SK-N-SH (cell line): ENCODE results near the gene CEP112. TPM values are rescaled to one million over a fixed set of nuclear protein-coding genes. Genes with fewer than 3 reads are reported as not detected.

ENCODE experiments used
- CTCF ChIA-PET: fragments of 300-600, 350-600 bp; formaldehyde crosslinking; extraction: SDS; loops from one replicate; lab custom pipeline; 2021; lab: Yijun Ruan, JAX
- POLR2A ChIA-PET: fragments of 350-600 bp; sonication (Branson Sonifier 250); formaldehyde crosslinking; extraction: SDS; loops from one replicate; lab custom pipeline; 2020; ENCODE audit warnings: antibody characterized with exemption, inconsistent platforms; lab: Yijun Ruan, JAX
- DNase-seq: peaks from one replicate; pipeline ENCODE4 v3.0.0; 2012
- H2AFZ ChIP-seq: fragments of 200-600 bp; sonication (generic); 2 replicates; pipeline ENCODE4 v1.8.1; 2016; ENCODE audit warnings: antibody characterized with exemption, mild to moderate bottlenecking, low read depth
- H3F3A ChIP-seq: fragments of 200-600 bp; sonication (generic); replicated peaks from 2 replicates; pipeline ENCODE3; 2016; ENCODE audit warnings: antibody characterized with exemption, mild to moderate bottlenecking; ENCODE audit not compliant: insufficient read depth
- H3K27ac ChIP-seq, 2 experiments: fragments of 200-500 bp in 1 of 2; fragments of 200-600 bp in 1 of 2; sonication (Bioruptor generic) in 1 of 2; sonication (generic), shearing (Covaris generic) in 1 of 2; 2 replicates each; pipeline versions ENCODE4 v1.5.1 to v1.6.1; 2014 to 2016; ENCODE audit warnings: low read depth in 2 of 2, inconsistent platforms in 1 of 2, low read length in 1 of 2, mild to moderate bottlenecking in 1 of 2, mixed read lengths in 1 of 2
- H3K27me3 ChIP-seq: fragments of 200-600 bp; sonication (generic), shearing (Covaris generic); 2 replicates; pipeline ENCODE4 v1.6.1; 2016; ENCODE audit warnings: mixed run types; ENCODE audit not compliant: insufficient read depth
- H3K36me3 ChIP-seq, 2 experiments: fragments of 200-500 bp in 1 of 2; fragments of 200-600 bp in 1 of 2; sonication (Bioruptor generic) in 1 of 2; sonication (generic) in 1 of 2; replicated peaks in 1 of 2; 2 replicates each; pipeline versions ENCODE3 to v1.5.1; 2014 to 2016; ENCODE audit warnings: low read length in 1 of 2, mild to moderate bottlenecking in 1 of 2; ENCODE audit not compliant: insufficient read depth in 2 of 2, control insufficient read depth in 1 of 2
- H3K4me1 ChIP-seq, 2 experiments: fragments of 200-500 bp in 1 of 2; fragments of 200-600 bp in 1 of 2; sonication (Bioruptor generic) in 1 of 2; sonication (generic), shearing (Covaris generic) in 1 of 2; 2 replicates each; pipeline versions ENCODE4 v1.5.1 to v1.6.1; 2014 to 2016; ENCODE audit warnings: low read depth in 1 of 2, low read length in 1 of 2, mixed run types in 1 of 2; ENCODE audit not compliant: insufficient read depth in 2 of 2, control insufficient read depth in 1 of 2
- H3K4me2 ChIP-seq: fragments of 200-600 bp; sonication (generic), shearing (Covaris generic); 2 replicates; pipeline ENCODE4 v1.6.1; 2017; ENCODE audit warnings: mixed run types
- H3K4me3 ChIP-seq, 2 experiments: fragments of 200-500 bp in 1 of 2; fragments of 200-600 bp in 1 of 2; sonication (Bioruptor generic) in 1 of 2; sonication (generic), shearing (Covaris generic) in 1 of 2; 2 replicates each; pipeline versions ENCODE4 v1.5.1 to v1.8.1; 2014 to 2016; ENCODE audit warnings: low read depth in 2 of 2, inconsistent platforms in 1 of 2, low read length in 1 of 2, mild to moderate bottlenecking in 1 of 2, mixed read lengths in 1 of 2, moderate library complexity in 1 of 2
- H3K79me2 ChIP-seq: fragments of 200-600 bp; sonication (generic); 2 replicates; pipeline ENCODE4 v1.8.1; 2017; ENCODE audit warnings: mild to moderate bottlenecking; ENCODE audit not compliant: insufficient read depth
- H3K9ac ChIP-seq: fragments of 200-600 bp; sonication (generic); 2 replicates; pipeline ENCODE4 v1.6.1; 2017; ENCODE audit warnings: mixed run types
- H3K9me2 ChIP-seq: fragments of 200-600 bp; sonication (generic); 2 replicates; pipeline ENCODE4 v1.6.1; 2017; ENCODE audit warnings: mixed run types
- H3K9me3 ChIP-seq: fragments of 200-600 bp; sonication (generic); 2 replicates; pipeline ENCODE4 v1.6.1; 2017; ENCODE audit warnings: mixed run types, mild to moderate bottlenecking, moderate library complexity
- H4K20me1 ChIP-seq: fragments of 200-600 bp; sonication (generic); 2 replicates; pipeline ENCODE4 v1.6.1; 2017; ENCODE audit warnings: mild to moderate bottlenecking, mixed run types; ENCODE audit not compliant: insufficient read depth
- CHD2 ChIP-seq: fragments of 150-350 bp; IDR thresholded peaks from 2 replicates; pipeline ENCODE4 v1.6.1; 2018; ENCODE audit warnings: low read length; ENCODE audit not compliant: partially characterized antibody
- ELF1 ChIP-seq: IDR thresholded peaks from 2 replicates; pipeline ENCODE4 v1.4.0; 2012
- FOSL2 ChIP-seq: IDR thresholded peaks from 2 replicates; pipeline ENCODE4 v1.4.0; 2012; ENCODE audit warnings: low read depth, mild to moderate bottlenecking, moderate library complexity, borderline replicate concordance
- FOXJ3 ChIP-seq: sonication (generic); formaldehyde crosslinking; IDR thresholded peaks from 2 replicates; pipeline ENCODE4 v1.5.1; 2020; ENCODE audit warnings: mild to moderate bottlenecking, missing genetic modification reagents
- GABPA ChIP-seq: IDR thresholded peaks from 2 replicates; pipeline ENCODE4 v1.4.0; 2012; ENCODE audit warnings: low read depth, mild to moderate bottlenecking
- NFIC ChIP-seq: IDR thresholded peaks from 2 replicates; pipeline ENCODE4 v1.4.0; 2012; ENCODE audit warnings: borderline replicate concordance
- RAD21 ChIP-seq: IDR thresholded peaks from 2 replicates; pipeline ENCODE4 v1.6.1; 2012; ENCODE audit warnings: mild to moderate bottlenecking, low read length
- RFX5 ChIP-seq: IDR thresholded peaks from 2 replicates; pipeline ENCODE4 v1.6.1; 2012; ENCODE audit warnings: mild to moderate bottlenecking, improper control_type of control experiment, low read length
- RXRA ChIP-seq: IDR thresholded peaks from 2 replicates; pipeline ENCODE4 v1.4.0; 2012; ENCODE audit warnings: low read depth, mild to moderate bottlenecking, borderline replicate concordance
- SIN3A ChIP-seq: IDR thresholded peaks from 2 replicates; pipeline ENCODE4 v1.6.1; 2012; ENCODE audit warnings: low read depth, mild to moderate bottlenecking, low read length, moderate library complexity, borderline replicate concordance
- TAF1 ChIP-seq: IDR thresholded peaks from 2 replicates; pipeline ENCODE4 v1.6.1; 2012; ENCODE audit warnings: low read depth, mild to moderate bottlenecking, low read length, moderate library complexity, borderline replicate concordance
- TCF12 ChIP-seq: IDR thresholded peaks from 2 replicates; pipeline ENCODE4 v1.4.0; 2012
- TEAD4 ChIP-seq: IDR thresholded peaks from 2 replicates; pipeline ENCODE4 v1.4.0; 2012; ENCODE audit warnings: mild to moderate bottlenecking, borderline replicate concordance; ENCODE audit not compliant: insufficient read depth
- YY1 ChIP-seq: IDR thresholded peaks from 2 replicates; pipeline ENCODE4 v1.4.0; 2012; ENCODE audit warnings: low read depth, mild to moderate bottlenecking
- WGBS: methylation state at CpG from one replicate; pipeline ENCODE4 v1.1.6; 2017; ENCODE audit warnings: low lambda C conversion rate; 5-methylcytosine and 5-hydroxymethylcytosine counted together
- polyA plus RNA-seq, 3 experiments: library from polyadenylated mRNA; depleted of rRNA; stranded (reverse); fragments of >200 nt; gene quantifications; 2 replicates each; pipeline ENCODE4 v1.2.3, GENCODE V29; 2012
- TF ChIP-seq, protein P1 (sequence below): IDR thresholded peaks from 2 replicates; pipeline ENCODE4 v1.4.0; 2012; ENCODE audit warnings: low read depth, borderline replicate concordance
- TF ChIP-seq, protein P2 (sequence below): IDR thresholded peaks from 2 replicates; pipeline ENCODE4 v1.6.1; 2012; ENCODE audit warnings: mild to moderate bottlenecking, low read depth, low read length, moderate library complexity
- TF ChIP-seq, protein P3 (sequence below): IDR thresholded peaks from 2 replicates; pipeline ENCODE4; 2012
- TF ChIP-seq, protein P4 (sequence below): fragments of 150-350 bp; IDR thresholded peaks from 2 replicates; pipeline ENCODE4 v1.6.1; 2016; ENCODE audit warnings: mild to moderate bottlenecking, low read depth, low read length
- TF ChIP-seq, protein P5 (sequence below): IDR thresholded peaks from 2 replicates; pipeline ENCODE4 v1.4.0; 2012; ENCODE audit warnings: low read depth

CEP112 gene
- polyA plus RNA-seq, 1 of the 3 experiments (the other 2 are of a cell fraction) = 7.9 TPM

DNA sequence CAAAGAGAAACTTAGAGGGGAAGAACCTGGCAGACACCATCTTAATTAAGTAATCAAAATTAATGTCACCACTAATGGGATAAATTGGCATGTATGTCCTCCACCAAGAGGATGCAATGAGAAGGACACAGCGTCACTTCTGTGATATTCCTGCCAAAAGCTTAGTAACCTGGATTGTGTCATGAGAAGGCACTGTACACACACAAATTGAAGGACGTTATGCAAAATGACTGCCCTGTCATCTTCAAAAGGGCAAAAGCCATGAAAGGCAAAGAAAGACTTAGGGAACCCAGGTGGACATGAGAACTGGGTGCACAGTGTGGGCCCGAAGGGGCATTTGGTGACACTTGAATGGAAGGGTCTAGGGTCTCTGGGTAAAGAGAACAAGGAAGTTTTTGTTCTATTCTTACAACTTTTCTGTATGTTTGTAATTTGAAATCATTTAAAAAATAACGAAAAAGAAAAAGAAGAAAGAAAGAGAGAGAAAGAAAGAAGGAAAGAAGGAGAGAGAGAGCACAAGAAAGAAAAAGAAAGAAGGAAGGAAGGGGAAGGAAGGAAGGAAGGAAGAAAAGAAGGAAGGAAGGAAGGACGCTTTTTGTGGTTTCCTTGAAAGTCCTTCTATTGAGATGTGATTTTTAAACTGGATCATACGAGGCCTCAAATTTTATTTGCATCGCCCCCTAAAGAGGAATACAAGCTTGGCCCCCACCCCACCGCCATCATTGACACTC is 41.3 kb upstream of the CEP112 start:
- Histone ChIP-seq H3K4me3 (no peak overlapping the region), H3K4me1 (peaks cover 0 to 2% of the 10 kb centered on the region in 2 experiments; a peak in 1 of 4 replicates), H3K4me2 (no peak overlapping the region), H3K9me2 (no peaks in the 10 kb centered on the region), H3K27ac (no peak overlapping the region), H3K9ac (no peak overlapping the region), H2AFZ (no peak overlapping the region), H3K27me3 (no peaks in the 10 kb centered on the region), H3K36me3 (no peaks in the 10 kb centered on the region), H3F3A (no peaks in the 10 kb centered on the region), H3K9me3 (no peaks in the 10 kb centered on the region), H3K79me2 (no peaks in the 10 kb centered on the region), H4K20me1 (no peaks in the 10 kb centered on the region)
- TF ChIP-seq NFIC (no peak), CHD2 (no peak), RAD21 (no peak), FOXJ3 (CRISPR knock-in tag) (no peak), ELF1 (no peak), TEAD4 (no peak), RXRA (no peak)
- TF ChIP-seq, protein P1, sequence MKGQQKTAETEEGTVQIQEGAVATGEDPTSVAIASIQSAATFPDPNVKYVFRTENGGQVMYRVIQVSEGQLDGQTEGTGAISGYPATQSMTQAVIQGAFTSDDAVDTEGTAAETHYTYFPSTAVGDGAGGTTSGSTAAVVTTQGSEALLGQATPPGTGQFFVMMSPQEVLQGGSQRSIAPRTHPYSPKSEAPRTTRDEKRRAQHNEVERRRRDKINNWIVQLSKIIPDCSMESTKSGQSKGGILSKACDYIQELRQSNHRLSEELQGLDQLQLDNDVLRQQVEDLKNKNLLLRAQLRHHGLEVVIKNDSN = no peak
- TF ChIP-seq, protein P2, sequence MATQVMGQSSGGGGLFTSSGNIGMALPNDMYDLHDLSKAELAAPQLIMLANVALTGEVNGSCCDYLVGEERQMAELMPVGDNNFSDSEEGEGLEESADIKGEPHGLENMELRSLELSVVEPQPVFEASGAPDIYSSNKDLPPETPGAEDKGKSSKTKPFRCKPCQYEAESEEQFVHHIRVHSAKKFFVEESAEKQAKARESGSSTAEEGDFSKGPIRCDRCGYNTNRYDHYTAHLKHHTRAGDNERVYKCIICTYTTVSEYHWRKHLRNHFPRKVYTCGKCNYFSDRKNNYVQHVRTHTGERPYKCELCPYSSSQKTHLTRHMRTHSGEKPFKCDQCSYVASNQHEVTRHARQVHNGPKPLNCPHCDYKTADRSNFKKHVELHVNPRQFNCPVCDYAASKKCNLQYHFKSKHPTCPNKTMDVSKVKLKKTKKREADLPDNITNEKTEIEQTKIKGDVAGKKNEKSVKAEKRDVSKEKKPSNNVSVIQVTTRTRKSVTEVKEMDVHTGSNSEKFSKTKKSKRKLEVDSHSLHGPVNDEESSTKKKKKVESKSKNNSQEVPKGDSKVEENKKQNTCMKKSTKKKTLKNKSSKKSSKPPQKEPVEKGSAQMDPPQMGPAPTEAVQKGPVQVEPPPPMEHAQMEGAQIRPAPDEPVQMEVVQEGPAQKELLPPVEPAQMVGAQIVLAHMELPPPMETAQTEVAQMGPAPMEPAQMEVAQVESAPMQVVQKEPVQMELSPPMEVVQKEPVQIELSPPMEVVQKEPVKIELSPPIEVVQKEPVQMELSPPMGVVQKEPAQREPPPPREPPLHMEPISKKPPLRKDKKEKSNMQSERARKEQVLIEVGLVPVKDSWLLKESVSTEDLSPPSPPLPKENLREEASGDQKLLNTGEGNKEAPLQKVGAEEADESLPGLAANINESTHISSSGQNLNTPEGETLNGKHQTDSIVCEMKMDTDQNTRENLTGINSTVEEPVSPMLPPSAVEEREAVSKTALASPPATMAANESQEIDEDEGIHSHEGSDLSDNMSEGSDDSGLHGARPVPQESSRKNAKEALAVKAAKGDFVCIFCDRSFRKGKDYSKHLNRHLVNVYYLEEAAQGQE = no peak
- CTCF ChIA-PET = interaction anchor here (0.6 kb wide), 1 partner anchor 551 kb away, joined by 3 read pairs; no protein-coding TSS in a partner anchor
- POLR2A ChIA-PET = no interaction called here
- 79% methylated on average over 8 of the region's 8 CpGs for WGBS
- no peak for DNase-seq

DNA sequence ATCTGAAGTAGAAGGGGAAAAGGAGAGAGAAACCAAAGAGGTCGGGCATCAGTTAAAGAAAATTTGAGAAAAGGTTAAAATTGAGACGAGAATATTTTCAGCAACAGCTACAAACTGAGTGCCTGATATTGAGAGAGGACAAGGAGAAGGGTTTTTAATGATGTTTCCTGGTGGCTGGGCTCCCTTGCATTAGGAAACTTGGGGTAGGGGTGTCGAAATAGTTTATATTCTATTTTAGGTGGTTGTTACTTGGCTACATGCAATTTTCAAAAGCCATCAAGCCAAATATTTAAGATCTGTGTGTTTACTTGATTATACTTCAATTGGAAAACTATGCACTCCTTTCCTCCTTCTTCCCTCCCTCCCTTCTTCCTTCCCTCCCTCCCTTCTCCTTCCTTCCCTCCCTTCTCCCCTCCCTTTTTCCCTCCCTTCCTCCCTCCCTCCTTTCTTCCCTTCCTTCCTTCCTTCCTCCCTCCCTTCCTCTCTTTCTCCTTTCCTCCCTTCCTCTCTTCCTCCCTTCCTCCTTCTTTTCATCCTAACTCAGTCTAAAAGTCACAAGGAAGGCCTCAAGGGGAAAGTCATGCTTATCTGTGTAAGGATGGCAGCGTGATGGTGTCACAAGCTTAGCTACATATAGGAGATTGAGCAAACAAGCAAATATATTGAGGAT is 39.1 kb upstream of the CEP112 start:
- POLR2A ChIA-PET = no interaction called here
- WGBS = 82% methylated on average over 4 of the region's 4 CpGs
- no peak for TF ChIP-seq SIN3A
- TF ChIP-seq, protein P3, sequence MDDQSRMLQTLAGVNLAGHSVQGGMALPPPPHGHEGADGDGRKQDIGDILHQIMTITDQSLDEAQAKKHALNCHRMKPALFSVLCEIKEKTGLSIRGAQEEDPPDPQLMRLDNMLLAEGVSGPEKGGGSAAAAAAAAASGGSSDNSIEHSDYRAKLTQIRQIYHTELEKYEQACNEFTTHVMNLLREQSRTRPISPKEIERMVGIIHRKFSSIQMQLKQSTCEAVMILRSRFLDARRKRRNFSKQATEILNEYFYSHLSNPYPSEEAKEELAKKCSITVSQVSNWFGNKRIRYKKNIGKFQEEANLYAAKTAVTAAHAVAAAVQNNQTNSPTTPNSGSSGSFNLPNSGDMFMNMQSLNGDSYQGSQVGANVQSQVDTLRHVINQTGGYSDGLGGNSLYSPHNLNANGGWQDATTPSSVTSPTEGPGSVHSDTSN = no peak
- TF ChIP-seq, protein P4, sequence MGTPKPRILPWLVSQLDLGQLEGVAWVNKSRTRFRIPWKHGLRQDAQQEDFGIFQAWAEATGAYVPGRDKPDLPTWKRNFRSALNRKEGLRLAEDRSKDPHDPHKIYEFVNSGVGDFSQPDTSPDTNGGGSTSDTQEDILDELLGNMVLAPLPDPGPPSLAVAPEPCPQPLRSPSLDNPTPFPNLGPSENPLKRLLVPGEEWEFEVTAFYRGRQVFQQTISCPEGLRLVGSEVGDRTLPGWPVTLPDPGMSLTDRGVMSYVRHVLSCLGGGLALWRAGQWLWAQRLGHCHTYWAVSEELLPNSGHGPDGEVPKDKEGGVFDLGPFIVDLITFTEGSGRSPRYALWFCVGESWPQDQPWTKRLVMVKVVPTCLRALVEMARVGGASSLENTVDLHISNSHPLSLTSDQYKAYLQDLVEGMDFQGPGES = no peak
- no peak for TF ChIP-seq RFX5
- TF ChIP-seq TAF1 = no peak
- TF ChIP-seq GABPA = no peak
- no peak for TF ChIP-seq FOSL2
- no peak for TF ChIP-seq NFIC
- TF ChIP-seq, protein P1 = no peak
- no peak for TF ChIP-seq TCF12
- TF ChIP-seq, protein P5, sequence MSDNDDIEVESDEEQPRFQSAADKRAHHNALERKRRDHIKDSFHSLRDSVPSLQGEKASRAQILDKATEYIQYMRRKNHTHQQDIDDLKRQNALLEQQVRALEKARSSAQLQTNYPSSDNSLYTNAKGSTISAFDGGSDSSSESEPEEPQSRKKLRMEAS = no peak
- TF ChIP-seq YY1 = no peak

More for the DNA sequence above, 39.1 kb upstream of the CEP112 start:
- Histone ChIP-seq H3K27ac (no peak overlapping the region), H3K4me2 (no peak overlapping the region), H3K9me3 (no peaks in the 10 kb centered on the region), H3K4me3 (no peak overlapping the region), H3K79me2 (no peaks in the 10 kb centered on the region), H3K9ac (no peak overlapping the region), H4K20me1 (no peaks in the 10 kb centered on the region), H3F3A (no peaks in the 10 kb centered on the region), H3K9me2 (no peaks in the 10 kb centered on the region), H3K27me3 (no peaks in the 10 kb centered on the region), H2AFZ (no peak overlapping the region), H3K4me1 (peaks cover 0 to 2% of the 10 kb centered on the region in 2 experiments; a peak in 1 of 4 replicates), H3K36me3 (no peaks in the 10 kb centered on the region)
- no peak for DNase-seq
- CTCF ChIA-PET = no interaction called here
